GM18517 (cell line): Measurements from ENCODE around the gene PWP1.
"Not testable (repeated sequence)": the region's sequence is repeated elsewhere in the genome, so short reads cannot be mapped to it uniquely, and the experiment has no call there.

ENCODE experiments used
- ATAC-seq: cut with Tn5 transposase; IDR thresholded peaks from one replicate; pipeline ENCODE4 v1.9.1; 2021; ENCODE audit warnings: mild to moderate bottlenecking, moderate library complexity; ENCODE audit not compliant: unreplicated experiment

Gene PWP1

DNA sequence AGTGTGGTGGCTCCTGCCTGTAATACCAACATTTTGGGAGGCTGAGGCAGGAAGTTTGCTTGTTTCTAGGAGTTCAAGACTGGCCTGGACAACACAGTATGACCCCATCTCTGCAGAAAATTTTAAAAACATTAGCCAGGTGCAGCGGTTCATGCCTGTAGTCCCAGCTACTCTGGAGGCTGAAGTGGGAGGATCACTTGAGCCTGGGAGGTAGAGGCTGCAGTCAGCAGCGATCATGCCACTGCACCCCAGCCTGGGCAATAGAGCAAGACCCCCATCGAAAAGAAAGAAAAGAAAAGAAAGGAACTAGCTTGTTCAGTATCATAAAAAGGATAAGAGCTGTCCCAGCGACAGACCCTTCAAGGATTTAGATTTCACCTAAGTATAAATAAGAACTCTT is 18.1 kb upstream of the PWP1 start:
- ATAC-seq: no peak

DNA sequence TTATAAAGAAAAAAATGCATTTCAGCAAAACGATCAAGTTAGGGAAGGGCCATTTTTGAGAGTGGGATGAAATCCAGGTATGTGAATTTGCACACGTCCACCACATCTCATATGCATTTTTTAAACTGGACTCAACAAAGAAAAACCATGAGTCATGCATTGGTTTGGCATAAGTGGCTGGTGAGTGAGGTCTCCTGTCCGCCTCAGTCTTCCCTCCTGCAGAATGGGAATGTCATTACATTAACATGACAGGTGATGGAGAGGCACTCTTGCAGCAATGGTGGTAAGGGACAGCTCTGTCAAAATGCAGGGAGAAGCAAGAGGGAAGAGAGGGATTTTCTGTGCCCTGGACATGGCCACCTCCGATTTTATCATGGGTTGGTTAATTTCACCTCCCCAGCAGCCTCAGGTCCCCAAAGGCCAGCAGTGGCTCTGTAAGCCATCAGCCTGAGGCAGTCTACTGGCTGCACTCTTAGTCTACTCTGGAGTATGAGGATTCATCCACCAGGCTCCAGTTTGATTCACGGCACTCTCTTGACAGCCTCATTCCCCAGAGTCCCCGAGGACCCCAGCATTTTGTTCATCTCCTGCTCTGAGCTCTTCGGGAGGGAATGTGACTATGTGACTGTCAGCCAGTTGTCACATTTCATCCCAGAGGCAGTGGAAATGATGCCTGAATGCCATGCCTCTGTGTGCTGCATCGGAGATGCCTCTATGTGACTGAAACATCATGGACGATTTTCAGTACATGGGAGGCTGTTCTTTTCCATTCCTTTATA is 17.1 kb upstream of the PWP1 start:
- ATAC-seq: no peak

DNA sequence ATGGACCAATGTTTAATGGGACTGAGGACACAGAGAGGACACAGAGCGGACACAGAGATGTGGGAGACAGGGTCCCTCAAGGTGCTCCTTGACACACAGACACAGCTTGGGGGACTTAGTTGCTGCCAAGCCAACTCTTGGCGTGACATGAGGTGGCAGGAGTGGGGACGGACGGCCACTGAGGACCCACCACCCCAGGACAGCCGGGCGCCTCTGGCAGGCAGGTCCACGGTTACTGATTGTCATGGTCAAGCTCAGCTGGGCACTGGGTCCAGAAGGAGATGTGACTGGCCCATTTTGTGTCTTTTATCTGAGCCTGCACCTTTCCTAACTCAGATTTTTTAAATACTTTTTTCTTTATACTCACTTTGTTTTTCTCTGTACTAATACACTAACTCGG is 15.7 kb upstream of the PWP1 start:
- no peak for ATAC-seq

DNA sequence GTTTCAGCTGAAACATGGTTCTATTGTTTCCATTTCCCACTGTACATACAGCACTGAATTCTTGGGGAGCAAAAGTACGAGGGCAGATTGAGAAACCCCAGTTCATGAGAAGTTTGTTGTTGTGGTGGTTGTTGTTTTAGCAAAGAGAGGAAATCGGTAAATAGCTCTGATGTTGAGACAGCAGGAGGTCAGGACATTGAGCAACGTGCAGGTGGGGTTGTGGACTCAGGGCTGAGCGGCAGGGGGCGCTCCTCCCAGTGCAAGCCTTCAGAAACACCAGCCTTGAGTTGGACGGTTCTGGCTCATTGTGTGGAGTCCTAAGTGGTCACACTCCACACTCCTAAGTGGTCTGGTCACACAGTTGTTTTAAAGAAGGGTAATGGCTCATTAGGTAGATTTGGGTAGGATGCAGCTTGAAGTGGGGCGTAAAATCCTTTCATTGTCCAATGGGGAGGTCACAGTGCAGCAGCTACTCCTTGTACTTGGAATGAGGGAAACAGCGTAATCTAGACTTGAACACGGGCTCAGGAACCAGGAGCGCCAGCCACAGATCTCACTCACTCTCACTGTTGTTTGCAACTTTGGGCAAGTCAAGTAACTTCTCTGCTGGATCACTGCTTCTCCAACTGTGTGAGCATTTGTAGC is 14.5 kb upstream of the PWP1 start:
- ATAC-seq: no peak

DNA sequence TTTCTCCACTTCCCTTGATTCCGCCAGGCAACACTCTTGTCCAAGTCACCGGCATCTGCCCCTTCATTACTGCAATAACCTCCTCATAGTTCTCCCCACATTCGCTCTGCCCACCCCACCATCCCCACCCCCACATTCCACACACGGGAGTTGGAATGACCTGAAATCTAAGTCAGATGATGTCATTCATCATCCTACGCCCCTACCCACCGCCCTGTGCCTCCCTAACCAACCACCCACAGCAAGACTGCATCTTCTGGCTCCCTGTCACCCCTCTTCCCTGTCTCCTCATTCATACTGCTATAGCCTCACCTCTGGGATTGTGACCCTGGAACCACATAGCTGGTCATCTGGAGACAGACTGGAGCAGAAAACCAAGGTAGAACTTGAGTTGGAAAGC is 7.9 kb upstream of the PWP1 start:
- no peak for ATAC-seq

DNA sequence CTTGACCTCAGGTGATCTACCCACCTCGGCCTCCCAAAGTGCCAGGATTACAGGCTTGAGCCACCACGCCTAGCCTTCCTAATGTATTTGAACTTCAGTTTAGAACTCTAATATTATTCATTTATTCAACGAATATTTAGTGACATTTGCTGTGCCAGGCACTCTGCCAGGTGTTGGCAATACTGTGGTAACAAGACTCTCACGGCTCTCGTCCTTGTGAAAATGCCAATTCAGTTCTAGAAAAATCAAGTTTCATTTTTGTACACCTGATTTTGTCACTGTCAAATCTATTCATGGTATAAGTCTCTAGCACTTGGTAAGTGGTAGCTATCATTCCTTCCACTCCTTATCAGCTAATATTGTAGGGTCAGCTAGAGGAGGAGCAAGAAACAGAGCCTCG is 6.3 kb upstream of the PWP1 start:
- ATAC-seq: no peak

DNA sequence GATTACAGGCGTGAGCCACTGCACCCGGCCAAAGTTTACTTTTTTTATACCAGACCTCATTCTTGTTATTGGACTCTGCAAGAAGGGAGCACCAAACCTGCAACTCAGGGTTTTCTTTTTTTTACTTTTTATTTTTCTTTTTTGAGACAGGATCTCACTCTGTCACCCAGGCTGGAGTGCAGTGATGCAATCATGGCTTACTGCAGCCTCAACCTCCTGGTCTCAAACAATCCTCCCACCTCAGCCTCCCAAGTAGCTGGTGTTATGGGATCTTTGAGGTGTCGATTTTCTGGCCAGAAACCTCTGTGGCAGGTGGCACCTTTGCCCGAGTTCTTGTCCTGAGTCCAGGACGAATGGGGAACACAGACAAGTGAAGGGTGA is 4.2 kb upstream of the PWP1 start:
- ATAC-seq: no peak

DNA sequence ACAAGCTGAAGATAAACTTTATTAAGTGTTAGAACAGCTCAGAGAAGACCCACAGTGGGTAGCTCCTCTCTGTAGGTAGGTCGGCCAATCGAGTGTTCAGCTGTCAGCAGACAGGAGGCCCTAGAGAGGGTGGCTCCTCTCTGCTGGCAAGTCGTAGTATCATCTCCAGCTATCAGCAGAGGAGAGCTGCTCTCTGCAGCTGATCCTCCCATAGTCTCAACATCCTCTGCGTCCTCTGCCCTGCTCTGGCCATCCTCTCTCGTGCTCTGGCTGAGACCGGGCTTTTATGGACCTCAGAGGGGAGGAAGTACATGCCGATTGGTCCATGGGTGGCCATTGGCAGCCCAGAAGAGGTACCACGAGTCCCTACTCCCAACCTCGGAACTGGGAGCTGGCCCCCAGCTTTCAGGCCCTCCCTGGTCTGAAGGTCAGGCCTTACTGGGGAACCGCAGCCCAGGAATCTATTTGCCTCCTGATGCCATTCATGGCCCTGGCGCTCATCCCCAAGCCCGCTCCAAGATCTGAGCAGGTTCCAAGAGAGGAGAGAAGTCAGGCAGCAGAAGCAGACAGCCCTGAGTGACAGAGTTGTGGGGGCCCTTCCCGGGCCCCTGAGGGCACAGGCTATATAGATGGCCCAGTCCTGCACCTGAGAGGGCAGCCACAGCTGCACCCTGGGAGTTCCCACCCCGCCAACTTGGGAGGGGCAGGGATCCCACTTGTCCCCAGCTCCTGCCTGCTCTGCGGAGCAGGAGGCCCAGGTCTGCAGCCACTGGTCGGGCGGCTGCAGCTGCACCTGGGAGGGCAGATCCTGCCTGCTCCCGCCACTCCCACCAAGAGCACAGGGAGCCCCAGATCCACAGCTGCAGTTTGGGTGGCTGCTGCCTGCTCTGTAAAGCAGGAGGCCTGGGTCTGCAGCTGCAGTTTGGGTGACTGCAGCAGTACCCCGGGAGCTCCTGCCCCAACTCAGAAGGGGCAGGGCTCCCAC is 3.5 kb upstream of the PWP1 start:
- no peak for ATAC-seq

DNA sequence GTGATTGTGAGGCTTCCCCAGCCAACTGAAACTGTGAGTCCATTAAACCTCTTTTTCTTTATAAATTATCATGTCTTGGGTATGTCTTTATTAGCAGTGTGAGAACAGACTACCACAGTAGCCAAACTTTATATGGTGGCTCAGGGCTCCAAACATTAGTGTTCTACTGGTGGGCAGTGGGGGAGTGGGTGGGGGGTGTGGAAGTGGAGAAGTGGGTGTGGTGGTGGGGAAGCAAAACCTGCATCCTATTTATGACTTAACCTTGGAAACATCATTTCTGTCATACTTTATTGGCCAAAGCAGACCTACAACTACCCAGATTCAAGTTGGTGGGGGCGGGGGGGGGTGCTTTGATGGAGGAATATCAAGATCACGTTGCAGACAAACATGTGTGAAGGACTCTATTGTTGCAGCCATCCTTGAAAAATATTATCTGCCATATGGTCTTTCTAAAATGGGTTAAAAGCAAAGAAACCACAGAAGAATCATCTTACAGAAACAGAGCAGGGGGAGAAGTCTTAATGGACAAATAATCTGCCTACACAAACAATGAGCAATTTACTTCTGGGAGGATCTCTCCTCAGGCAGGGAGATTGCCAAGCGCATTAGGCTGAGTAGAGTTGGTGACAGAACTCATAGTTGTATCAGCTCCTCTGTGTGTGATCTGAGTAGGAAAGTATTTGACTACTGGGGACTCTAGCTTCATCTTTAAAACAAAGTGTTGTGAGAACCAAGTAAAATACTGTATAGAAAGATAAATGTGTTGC is 1.4 kb upstream of the PWP1 start:
- ATAC-seq: no peak

DNA sequence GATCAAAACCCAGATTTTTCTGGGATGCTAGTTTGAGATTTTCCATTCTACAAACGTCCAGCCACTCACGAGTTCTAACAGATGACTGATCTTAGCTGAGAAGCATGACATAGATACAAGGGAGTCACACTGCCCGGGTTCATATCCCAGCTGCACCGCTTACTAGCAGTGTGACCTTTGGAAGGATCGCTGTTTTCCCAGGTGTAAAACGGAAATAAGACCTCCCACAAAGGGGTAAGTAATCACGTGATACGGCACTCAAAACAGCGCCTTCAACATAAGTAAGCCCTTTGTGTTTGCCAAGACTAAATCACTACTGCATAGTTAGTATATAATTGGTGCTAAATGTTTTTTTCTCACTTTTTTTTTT is 624 bp upstream of the PWP1 start:
- ATAC-seq: no peak

DNA sequence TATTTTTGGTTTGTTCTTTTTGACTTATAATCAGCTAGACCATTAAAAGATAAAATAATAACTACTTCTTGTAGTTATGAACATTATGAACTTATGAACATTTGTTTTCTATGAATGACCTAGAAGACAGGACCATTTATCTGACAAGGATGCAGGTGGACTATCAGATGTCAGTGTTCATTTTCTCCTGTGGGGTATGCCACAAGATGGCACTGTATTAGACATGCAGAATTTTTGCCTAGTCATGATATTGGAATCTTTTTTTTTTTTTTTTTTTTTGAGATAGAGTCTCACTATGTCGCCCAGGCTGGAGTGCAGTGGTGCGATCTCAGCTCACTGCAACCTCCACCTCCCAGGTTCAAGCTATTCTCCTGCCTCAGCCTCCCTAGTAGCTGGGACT is 10.2 kb downstream of the PWP1 start:
- not testable (repeated sequence) for ATAC-seq

DNA sequence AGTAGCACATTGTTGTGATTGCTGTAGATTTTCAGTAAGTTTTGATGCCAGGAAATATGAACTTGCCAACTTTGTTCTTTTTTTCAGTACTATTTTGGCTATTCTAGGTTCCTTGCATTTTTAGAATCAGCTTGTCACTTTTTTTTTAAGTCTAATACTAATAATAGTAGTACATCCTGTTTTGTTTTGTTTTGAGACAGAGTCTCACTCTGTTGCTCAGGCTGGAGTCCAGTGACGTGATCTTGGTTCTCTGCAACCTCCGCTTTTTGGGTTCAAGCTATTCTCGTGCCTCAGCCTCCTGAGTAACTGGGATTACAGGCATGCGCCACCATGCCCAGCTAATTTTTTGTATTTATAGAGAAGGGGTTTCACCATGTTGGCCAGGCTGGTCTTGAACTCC is 16.5 kb downstream of the PWP1 start:
- no peak for ATAC-seq

DNA sequence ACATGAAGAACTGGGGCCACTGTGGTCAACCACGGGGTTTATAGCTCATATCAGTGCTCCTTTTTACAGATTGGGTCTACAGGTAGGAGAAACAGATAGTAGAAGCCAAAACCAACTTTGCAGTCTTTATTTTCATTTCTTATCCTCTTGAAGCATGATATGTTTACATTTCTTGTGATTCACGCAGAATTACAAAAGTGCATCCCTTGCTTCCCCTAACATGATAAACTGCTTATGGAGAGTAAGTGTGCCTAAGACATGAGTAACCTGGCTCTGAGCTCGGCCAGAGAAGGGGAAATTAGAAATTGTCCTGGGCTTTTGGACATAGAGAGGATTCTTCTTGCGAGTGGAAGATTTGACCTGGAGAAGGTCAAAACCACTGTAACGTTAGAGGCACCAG is 18.4 kb downstream of the PWP1 start:
- no peak for ATAC-seq

DNA sequence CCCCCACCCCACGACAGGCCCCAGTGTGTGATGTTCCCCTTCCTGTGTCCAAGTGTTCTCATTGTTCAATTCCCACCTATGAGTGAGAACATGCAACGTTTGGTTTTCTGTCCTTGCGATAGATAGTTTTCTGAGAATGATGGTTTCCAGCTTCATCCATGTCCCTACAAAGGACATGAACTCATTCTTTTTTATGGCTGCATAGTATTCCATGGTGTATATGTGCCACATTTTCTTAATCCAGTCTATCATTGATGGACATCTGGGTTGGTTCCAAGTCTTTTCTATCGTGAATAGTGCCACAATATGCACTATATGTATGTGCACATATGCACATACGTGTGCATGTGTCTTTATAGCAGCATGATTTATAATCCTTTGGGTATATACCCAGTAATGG is 19.9 kb downstream of the PWP1 start:
- not testable (repeated sequence) for ATAC-seq

DNA sequence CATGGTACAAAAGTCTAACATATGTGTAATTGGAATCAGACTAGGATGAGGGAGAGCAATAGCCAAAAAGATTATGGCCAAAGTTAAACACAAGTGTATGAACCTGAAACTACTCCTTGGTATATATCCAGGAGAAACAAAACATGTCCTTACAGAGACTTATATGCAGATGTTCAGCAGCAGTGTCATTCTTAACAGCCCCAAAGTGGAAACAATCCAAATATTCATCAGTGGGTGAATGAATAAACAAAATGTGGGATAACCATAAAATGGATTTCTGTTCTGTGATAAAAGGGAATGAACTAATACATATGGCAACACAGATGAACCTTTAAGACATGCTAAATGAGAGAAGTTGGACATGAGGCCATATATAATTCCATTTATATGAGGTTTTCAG is 30.2 kb downstream of the PWP1 start:
- no peak for ATAC-seq

DNA sequence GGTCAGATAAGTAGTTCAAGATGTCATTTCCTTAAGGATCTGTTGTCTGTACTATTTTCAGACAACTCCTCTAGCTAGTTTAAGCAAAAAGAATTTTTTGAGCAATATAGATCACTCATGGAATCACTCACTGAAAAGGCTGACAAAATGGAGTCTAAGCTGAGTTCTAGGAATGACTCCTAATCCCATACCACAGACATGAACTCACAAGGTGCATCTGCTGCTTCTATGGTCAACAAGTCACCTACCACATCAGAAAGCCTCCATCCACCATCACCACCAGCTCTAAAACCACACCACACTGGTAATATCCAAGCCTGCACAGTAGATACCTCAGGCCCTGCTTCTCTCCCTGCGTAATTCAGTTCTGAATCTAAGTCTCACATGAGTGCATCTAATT is 33.0 kb downstream of the PWP1 start:
- ATAC-seq: no peak

DNA sequence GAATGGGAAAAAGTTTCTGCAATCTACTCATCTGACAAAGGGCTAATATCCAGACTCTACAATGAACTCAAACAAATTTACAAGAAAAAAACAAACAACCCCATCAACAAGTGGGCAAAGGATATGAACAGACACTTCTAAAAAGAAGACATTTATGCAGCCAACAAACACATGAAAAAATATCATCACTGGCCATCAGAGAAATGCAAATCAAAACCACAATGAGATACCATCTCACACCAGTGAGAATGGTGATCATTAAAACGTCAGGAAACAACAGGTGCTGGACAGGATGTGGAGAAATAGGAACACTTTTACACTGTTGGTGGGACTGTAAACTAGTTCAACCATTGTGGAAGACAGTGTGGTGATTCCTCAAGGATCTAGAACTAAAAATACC is 41.7 kb downstream of the PWP1 start:
- not testable (repeated sequence) for ATAC-seq

DNA sequence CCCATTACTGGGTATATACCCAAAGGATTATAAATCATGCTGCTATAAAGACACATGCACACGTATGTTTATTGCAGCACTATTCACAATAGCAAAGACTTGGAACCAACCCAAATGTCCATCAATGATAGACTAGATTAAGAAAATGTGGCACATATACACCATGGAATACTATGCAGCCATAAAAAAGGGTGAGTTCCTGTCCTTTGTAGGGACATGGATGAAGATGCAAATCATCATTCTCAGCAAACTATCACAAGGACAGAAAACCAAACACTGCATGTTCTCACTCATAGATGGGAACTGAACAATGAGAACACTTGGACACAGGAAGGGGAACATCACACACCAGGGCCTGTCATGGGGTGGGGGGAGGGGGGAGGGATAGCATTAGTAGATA is 42.1 kb downstream of the PWP1 start:
- not testable (repeated sequence) for ATAC-seq

DNA sequence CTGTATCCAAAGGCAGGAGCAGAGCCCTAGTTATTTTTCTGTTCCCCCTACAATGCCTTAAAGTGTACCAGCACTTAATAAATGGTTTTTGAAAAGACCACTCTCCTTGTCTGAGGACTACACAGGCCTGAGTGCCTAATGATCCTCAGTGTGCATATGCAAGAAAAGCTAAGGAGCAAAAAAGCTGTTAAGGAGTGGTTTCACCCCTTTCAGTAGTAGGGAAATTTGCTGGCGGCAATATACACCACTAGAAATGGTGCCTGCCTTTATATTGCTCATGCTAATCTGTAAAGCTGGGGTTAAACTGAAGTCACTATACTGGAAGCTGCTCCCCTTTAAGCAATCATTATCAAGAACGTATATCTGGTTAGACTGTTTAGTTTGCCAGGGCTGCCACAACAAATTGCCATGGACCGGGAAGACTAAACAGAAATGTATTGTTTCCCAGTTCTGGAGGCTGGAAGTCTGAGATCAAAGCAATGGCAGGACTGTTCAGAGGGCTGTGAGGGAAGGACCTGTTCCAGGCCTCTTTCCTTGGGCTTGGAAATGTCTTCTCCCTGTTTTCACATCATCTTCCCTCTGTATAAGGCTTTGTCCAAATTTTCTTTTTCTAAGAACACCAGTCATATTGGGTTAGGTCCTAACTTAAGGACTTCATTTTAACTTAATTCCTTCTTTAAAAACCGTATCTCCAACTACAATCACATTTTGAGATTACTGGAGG is 45.2 kb downstream of the PWP1 start:
- no peak for ATAC-seq

DNA sequence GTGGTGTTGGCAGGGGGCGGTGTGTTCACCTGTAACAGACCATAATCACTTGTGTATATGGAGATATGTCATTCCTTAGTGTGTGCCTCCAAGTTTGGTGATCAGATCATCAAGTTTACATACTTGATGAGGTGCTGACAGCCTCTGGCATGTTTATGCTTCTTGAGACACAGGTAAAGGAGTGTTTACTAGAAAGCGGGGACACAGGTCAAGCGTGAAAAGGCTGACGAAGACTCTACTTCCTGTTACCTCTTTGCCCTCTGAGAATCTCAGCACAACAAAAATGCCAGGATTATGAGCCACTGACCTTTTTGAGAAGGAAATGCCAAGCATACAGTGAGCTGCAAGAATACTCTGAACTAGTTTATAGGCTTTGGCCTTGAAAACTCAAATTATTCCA is 45.8 kb downstream of the PWP1 start:
- no peak for ATAC-seq
